DMS114 treated with DMSO at 0.1 percent for 48 hours (cell line): ENCODE results near the gene LDHD.

Source experiments
- DNase-seq: peaks from one replicate; lab custom pipeline; 2025; ENCODE audit not compliant: unreplicated experiment; lab: John Stamatoyannopoulos, UW

The LDHD gene

DNA sequence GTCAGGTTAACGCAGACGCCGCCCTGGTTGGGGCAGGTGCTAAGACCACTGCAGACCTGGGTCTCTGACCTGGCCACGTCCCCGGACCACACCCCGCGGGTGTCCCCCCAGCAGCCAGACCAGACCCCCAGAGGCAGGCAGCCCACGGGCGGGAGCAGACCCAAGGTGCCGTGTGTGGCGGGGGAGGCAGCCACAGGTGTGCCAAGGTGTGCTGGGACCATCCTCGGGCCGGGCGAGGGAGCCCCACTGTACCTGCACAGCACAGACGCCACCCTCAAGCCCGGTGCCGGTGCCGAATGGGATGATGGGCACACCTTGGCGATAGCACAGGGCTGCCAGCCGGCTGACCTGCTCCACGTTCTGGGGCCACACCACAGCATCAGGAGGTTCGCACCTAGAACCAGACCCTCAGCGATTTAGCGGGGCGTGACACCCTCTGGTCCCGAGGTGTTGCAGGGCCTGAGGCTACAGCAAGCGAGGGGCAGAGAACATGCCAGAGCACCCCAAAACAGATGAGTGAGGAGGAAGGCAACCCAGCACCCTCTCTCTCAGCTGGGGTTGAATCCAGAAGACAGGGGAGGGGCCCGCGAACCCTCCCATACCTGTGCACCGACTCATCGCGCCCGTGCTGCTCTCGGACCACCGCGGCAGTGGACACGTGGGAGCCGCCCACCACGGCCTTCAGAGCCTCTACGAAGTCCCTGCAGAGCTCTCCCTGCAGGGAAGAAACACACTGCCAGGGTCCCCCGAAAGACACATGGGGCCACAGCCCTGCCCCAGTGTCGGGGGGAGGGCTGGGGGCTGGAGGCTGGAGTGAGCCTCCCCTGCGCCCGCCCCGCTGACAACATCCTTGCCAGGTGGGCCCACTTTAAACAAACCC lies 1.4 kb downstream of the LDHD start:
- no peak for DNase-seq

DNA sequence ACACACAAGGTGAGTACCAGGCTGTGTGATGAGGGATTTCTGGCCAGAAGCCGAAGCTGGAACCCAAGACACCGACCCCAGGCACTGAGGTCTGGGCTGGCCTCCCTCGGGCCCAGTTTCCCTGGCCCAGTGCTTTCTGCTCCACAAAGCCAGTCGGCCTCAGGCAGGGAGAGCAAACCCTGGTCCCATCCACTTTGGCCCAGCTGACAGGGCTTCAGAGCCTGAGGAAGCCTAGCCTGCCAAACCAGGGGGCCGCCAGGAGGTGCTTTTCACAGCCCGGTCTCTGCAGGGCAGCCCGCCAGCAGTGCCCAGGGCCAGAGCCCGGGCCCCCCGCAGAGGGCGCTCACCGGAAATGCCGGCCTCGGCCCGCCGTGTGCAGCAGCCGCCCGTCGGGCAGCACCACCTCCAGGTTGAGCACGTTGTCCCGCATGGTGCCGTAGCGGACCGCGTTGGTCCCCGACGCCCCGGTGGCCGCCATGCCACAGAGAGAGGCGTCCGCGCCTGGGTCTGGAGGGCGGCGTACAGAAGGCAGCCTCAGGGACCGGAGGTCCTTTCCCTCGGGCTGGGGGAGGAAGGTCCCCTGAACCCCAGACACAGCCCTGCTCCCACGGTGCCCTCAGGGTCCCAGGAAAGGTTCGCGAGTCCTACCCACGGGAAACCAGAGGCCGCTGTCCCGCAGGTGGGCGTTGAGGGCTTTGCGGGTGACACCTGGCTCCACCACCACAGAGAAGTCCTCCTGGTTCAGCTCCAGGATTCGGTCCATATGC lies 2.2 kb downstream of the LDHD start:
- DNase-seq = no peak

DNA sequence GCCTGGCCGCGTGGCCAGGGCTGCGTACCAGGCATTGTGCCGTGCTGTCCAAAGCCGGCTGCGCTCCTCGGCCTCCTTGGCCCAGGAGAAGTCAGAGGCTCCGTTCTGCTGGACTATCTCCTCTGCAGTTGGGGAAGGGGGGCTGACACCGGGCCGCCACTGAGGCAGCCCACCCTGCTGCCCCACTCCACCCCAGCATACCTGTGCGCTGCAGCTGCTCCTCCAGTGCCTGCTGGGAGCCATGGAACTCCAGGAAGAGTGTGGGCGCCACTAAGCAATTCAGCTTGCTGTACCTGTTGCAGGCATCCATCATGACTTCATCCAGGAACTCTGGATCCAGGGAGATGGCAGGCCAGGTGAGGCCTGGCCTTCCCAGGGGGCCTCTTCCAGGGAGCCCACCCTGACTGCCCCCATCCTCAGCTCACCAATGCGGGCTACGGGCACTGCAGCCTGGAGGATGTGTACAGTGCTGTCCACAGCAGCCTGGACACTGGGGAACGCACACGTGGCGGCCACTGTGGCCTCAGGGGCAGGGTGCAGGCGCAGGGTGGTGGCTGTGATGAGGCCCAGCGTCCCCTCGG lies 2.9 kb downstream of the LDHD start:
- no peak for DNase-seq

DNA sequence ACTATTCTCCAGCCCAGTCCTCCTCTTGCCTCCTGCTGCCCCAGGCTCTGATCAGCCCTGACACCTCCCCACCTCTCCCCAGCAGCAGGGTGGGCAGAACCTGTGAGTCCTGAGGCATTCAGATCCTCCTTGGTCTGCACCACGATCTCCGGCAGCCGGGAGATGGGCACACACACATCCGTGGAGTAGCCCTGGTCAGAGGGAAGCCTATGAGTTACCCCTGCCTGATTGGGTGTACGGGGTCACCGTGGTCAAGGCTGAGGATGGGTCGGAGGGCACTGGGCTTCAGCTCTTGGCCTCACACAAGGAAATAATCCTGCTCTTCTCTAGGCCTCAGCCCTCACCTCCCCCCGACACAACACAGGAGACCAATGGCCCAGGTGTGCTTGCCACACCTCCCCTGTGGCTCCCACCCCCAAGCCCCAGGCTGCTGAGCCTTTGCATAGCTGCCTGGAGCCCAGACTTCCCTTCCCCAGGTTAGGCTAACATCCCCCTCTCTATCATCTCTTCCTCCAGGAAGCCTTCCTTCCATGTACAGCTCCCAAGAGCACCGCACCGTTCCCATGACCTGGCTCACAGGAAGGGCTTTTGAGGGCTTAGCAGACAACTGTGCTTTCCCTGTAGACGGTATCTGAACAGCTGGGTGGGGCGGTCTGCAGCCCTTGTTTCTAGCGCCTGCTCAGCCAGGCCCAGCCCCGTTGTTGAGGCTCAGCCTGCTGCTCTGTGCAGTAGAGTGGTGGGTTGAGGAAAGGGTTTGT lies 3.7 kb downstream of the LDHD start:
- DNase-seq = no peak

DNA sequence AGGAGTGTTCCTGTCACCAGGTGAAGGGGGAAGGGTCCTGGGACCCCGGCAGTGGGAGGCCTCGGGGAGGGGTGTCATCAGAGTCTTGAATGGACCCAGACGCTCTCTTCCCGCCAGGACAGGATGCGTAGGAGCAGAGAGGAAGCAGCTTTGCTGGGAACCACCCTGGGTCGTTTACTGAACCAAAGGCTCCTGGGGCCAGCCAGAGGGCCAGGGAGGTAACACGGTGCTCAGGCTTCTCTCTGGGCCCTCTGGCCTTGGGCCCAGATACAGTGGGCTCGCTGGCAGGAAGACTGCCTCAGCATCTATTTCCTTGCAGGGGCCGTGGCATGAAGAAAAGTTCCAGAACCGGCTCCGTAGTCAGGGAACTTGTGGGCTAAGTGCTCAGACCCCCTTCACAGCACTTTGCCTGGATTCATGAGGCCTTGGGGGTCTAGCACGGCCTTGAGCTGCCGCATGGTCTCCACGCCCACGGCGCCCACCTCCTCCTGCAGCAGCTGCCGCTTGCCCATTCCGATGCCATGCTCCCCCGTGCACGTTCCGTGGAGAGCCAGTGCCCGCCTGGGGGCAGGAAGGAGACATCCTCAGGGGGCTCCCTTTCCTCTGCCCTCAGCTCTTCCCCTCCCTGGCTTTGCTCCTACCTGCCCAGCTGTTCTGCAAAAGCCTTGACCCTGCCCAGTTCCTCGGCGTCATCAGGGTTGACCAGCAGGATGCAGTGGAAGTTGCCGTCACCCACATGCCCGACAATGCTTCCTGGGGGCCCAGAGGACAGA lies 4.4 kb downstream of the LDHD start:
- DNase-seq = no peak

DNA sequence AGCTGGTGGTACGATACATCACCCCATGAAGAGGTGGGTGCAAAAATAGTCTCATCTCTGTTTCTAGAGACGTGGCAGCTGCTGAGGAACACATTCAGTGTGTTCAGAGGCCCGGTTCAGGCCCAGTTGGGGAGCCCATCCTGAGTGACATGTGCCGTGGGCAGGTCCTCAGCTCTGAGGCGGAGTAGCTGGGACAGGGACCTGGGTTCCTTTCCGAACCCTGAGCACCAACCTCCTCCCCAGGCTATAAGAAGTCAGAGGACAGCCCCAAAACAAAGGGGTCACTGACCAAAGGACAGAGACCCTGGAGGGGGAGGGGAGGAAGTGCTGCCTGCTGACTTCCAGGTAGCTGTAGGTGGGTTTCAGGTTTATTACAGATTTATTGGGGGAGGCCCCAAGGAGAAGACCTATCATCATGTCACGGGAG lies 5.1 kb downstream of the LDHD start:
- DNase-seq = no peak

DNA sequence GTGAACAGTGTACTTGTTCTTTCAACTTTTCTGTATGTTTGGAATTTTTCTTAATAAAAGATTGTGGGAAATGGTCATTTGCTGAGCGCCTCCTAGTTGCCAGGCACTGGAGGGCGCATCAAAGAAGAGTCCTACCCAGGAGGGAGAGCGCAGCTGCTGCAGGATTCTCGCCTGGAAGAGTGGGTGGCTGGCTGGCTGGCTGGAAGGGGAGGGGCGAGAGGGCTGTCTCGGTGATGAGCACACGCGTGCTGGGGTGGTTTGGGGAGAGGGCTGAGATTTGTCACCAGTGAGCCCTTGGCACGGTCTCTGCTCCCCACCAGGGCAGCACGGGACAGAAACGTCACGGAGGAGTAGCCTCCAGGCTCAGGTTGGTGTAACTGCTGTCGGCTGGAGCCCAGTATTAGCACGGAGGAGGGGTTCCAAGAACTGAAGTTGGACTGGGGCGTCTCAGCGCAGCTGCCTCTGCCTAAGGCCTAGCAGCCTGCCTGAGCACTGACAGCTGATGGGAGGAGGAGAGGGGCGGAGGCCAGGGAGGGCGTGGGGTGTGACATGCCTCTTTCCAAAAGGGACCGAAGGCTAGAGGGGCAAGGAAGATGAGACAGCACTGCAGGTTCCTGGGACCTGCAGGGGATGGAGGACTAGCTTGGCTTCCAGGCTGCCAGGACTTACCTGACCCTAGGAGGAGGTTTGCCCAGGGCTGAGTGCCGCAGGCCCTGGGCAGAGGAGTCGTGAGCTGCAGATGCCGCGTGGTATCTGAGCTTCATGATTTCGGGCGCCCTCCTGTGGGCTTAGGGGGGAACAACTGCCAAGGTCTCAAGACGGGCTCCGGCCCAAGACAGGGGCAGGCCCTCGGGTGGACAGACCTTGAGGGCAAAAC lies 5.7 kb downstream of the LDHD start:
- DNase-seq = peak; percentile 74

DNA sequence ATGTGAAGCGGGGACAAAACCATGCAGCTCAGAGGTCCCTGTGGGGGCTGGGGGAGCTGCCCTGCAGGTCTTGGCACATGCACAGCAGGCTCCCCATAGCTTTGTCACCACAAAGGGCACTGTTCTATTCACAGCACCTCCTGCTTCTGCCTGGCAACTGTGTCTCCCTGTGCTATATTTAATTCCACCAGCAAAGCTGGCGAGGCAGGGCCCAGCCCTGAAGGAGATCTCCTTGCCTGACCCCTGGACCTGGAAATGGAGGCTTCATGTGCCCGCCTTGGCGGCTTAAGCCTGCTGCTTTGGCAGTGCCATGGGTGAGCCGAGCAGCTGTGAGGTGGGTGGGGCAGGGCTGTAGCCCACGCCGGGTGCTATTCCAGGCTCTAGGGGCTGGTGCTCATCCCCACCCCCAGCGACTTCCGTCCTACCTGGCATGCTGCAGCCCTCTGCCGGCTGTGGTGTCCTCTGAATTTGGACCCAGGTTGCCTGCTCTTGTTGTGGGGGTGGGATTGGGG lies 6.8 kb downstream of the LDHD start:
- DNase-seq = no peak

DNA sequence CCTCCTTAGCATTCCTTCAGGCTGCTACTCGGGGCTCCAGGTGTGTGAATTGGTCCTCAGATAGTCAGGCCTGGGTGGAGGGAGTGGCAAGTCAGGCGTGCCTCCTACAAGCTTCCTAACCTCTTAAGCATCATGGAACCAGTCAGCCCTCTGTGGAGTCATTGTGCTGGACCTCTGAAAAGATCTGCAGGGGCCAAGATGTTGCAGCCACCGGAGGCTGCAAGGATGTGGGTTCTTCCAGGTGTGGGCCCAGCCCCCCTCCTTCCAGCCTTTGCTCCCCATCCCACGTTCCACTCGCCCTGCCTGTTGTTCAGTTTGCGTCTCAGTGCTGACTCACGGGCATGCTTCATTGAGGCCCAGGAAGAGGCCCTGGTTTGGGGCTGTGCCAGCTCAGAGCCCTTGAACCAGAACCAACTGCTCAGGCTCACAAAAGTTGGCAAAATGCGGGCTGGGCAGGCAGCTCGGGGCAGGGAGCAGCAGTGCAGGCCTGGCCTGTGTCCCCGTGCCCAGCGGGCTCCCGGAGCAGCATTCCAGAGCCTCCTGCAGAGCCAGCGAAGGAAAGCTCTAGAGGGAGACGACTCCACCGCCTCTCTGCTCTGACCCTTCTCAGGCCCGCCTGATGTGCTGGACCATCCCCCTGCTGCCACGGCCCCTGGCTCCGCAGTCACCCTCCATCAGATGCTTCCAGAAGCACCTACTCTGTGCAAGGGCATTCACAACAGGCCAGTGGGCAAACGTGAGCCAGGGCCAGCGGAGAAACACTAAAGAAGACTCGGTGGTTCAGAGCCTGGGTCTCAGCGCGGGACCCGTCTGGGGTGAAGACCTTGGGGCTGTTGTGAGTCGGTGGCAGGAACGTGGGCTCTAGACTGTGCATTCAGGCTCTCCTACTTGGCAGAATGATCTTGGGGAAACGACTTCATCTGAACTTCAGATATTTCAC lies 7.5 kb downstream of the LDHD start:
- no peak for DNase-seq

DNA sequence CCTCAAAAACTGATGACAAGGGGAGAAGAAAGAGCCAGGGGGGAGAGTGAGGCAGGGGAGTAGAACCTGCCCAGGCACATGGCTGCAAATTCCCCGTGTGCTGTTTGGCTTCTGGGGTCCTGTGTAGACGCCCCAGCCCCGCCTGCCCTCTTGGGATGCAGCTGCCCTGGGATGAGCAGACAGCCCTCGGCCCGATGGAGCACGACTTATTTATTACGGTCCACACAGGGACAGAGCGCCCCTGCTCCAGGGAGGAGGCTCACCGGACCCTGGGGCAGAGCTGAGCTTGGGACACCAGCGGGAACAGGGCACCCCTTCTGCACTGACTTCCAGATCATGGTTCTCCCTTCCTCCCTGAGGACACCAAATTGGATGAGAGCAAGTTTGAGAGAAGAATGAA lies 9.1 kb downstream of the LDHD start:
- no peak for DNase-seq

DNA sequence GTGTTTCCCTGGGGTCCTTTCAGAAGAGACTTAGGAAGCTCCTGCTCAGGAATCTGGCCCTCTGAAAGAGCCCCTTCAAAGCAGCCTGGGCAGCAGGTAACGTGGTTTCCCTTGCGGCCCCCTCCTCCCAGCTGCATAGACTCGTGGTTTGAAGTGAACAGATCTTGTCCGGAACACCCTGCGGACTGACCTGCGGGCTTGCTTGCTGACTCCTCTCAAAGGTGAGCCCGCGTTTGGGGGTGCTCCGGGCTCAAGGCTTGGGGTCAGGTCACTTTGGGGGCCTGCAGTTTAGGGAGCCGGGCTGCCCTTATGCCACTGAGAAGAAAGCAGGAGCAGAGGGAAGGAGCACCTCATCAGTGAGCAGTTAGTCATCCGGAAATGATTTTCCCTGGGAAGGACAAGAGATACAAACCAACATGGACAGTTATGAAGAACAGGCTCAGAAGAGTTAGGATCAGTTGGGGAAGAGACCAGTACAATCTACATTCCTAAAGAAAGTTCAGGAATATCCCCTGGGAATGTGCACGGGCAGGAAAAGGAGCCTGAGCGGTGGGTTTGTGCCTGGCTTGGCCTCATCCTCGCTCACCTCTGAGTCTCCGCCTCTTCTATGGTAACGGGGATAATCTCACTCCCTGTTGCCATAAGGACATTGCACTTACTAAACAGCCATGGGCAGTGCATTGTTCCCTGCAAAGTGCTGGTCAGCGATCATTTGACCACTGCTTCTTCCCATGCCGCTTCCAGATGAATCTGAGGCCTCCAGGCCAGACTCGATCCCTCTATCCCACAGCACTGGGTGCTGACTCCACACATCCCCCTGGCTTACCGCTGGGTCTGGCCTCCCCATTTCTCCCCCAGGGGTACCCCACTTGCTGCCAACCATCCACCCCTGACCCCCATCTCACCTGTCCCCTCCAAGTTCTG lies 10.0 kb downstream of the LDHD start:
- DNase-seq = no peak

DNA sequence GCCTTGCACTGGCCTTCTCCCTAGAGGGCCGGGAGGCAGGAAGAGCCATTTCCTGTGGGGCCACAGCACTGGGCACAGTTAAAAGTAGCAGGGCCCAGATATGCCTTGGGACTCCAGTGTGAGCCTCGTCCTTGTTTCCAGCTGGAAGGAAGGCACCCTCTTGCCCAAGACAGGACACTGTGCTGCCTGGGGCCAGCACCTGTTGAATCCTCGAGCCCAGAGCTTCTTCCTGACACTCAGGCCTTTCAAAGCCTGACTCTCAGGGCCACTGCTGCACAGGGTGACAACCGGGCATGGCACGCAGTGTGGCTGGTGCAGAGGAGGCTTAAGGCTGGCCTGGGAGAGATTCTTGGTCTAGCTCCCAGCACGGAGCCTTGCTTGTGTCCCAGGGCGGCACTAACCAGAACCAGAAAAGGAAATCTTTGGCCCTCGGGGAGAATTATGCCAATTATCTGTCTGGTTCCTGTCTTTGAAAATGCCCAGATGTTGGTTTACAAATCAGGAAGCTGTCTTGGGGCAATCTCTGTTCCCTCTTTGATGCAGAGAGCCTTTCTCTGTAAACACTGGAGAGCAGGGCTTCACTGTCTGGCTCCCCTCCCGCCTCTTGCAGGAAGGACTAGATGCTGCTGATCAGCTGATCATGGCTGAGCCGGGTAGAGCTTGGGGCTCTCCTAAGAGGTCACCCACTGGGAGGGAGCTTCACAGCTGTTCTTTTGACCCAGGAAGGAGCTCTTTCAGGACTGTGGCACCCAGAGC lies 11.1 kb downstream of the LDHD start:
- DNase-seq = no peak

DNA sequence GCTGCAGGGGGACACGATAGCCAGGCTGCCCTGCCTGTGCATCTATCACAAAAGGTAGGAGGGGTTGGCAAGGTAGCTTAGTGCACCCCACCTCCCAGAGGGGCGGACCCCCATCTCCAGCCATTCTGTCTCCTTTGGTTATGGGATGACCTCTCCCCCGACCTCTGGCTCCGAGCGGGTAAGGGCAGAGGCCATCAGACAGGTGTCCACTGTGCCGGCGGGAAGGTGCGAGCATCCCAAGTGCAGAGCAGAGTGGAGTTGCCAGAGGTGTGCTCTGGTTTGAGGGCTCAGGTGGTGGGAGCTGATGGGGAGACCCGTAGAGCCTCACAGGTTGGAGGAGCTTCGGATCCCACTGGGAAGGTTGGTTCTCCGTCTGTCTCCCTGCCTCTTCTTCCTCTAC lies 11.7 kb downstream of the LDHD start:
- no peak for DNase-seq

DNA sequence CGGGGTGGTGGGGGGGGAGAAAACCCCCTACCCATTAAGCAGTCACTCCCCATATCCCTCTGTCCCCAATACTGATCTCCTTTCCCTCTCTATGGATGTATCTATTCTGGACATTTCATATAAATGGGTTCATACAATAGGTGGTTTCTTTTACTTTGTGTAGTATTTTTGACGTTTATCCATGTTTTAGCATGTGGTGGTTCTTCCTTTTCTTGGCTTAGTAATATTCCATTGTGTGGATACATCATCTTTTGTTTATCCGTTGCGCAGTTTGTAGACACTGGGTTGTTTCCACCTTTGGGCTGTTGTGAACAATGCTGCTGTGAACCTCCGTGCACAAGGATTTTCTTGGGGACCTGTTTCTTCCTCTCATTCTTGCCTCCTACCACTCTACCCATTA lies 12.6 kb downstream of the LDHD start:
- DNase-seq = no peak

DNA sequence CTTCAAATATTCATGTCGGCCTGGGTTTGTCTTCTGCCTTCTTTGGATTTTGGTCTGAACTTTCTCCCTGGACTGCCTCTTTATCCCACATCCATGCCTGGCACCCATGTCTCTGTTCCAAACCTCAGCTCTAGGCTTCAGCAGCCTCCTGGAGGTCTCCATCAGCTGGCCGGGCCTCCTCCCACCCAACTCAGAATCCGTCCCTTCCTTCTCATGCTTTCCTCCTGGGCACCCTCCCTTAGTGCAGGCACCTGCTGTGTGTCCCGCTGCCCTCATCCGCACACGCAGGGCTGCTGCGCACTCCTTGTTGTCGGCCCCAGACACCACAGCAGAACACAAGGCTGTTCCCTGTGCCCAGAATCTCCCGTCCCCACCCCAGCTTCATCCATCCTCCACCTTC lies 14.0 kb downstream of the LDHD start:
- DNase-seq = no peak

DNA sequence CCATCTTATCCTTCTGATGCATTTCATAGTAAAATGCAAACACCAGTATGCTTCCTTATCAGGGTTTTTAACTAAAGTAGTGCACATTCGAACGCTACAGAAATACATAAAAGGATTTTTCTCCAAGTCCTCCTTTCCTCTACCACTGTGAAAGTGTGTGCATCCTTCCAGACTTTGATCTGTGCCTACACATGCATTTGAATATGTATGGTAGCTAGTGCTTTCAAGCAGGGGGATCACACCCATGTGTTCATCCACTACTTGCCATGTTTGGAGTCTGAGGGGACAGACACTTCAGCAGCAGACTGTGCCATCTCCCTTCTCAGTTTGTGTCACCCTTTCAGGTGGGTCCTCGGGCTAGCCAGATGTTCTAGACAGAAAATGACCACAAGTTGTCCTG lies 14.9 kb downstream of the LDHD start:
- no peak for DNase-seq

DNA sequence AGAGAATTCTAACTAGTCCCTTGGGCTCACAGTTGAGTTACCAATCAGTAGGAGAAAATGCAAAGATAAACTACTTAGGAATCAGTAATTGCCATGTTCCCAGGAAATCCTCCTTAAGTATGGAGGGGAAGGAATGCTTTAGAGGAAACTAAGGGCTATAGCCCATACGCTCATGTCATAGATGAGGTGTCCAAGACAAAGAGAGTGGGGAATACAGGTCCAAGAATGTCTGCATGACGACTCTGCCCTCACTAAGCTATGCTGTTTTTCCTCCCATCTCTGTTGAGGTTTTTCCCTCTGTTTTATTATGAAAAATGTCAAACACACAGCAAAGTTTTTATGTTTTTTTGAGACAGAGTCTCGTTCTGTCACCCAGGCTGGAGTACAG lies 16.0 kb downstream of the LDHD start:
- no peak for DNase-seq
